HepG2 (cell line): ENCODE measurements around the gene SRP68. TPM values are rescaled to one million over a fixed set of nuclear protein-coding genes. Genes with fewer than 3 reads are reported as not detected.

ENCODE experiments used
- CENPT ChIP-seq: sonication (generic); formaldehyde crosslinking; IDR thresholded peaks from 2 replicates; pipeline ENCODE4 v1.8.0; 2022; ENCODE audit warnings: low read depth, mild to moderate bottlenecking, moderate library complexity, missing genetic modification reagents
- HDAC6 ChIP-seq: fragments of 200-600 bp; sonication (generic); IDR thresholded peaks from 2 replicates; pipeline ENCODE4 v1.7.0; 2017; ENCODE audit warnings: mild to moderate bottlenecking, antibody characterized with exemption, low read length, low read depth
- HIVEP1 ChIP-seq: sonication (generic); formaldehyde crosslinking; IDR thresholded peaks from 2 replicates; pipeline ENCODE4 v1.4.0; 2020; ENCODE audit warnings: mild to moderate bottlenecking, missing genetic modification reagents
- HNRNPL ChIP-seq: fragments of 200-400 bp; formaldehyde crosslinking; IDR thresholded peaks from 2 replicates; pipeline ENCODE4 v1.6.1; 2017; ENCODE audit warnings: mild to moderate bottlenecking, low read depth, low read length
- HOXA3 ChIP-seq: sonication (generic); formaldehyde crosslinking; IDR thresholded peaks from 2 replicates; pipeline ENCODE4 v1.5.0; 2020; ENCODE audit warnings: missing genetic modification reagents
- KDM2A ChIP-seq: sonication (generic); formaldehyde crosslinking; IDR thresholded peaks from 2 replicates; pipeline ENCODE4 v1.4.0; 2020; ENCODE audit warnings: low read depth, missing genetic modification reagents, borderline replicate concordance
- KLF9 ChIP-seq: IDR thresholded peaks from 2 replicates; pipeline ENCODE4 v1.6.1; 2016; ENCODE audit warnings: low read depth
- NCOA2 ChIP-seq: sonication (generic); formaldehyde crosslinking; IDR thresholded peaks from 2 replicates; pipeline ENCODE4 v1.8.0; 2022; ENCODE audit warnings: inconsistent platforms
- PAX8 ChIP-seq: sonication (generic); formaldehyde crosslinking; IDR thresholded peaks from 2 replicates; pipeline ENCODE4 v1.8.0; 2022; ENCODE audit warnings: mild to moderate bottlenecking, missing genetic modification reagents, borderline replicate concordance
- PRPF4 ChIP-seq: fragments of 200-400 bp; formaldehyde crosslinking; IDR thresholded peaks from 2 replicates; pipeline ENCODE4 v1.6.1; 2016; ENCODE audit warnings: low read length, low read depth; ENCODE audit not compliant: poor library complexity, severe bottlenecking
- RFX1 ChIP-seq: fragments of 450-650 bp; IDR thresholded peaks from 2 replicates; pipeline ENCODE4 v1.6.1; 2017
- SMARCE1 ChIP-seq: fragments of 450-650 bp; IDR thresholded peaks from 2 replicates; pipeline ENCODE4 v1.6.1; 2017; ENCODE audit warnings: borderline replicate concordance
- SRY ChIP-seq: sonication (generic); formaldehyde crosslinking; IDR thresholded peaks from 2 replicates; pipeline ENCODE4 v1.8.0; 2022; ENCODE audit warnings: mild to moderate bottlenecking, missing genetic modification reagents
- TBX2 ChIP-seq: sonication (generic); formaldehyde crosslinking; IDR thresholded peaks from 2 replicates; pipeline ENCODE4 v1.5.0; 2020; ENCODE audit warnings: missing genetic modification reagents, mild to moderate bottlenecking, borderline replicate concordance
- U2AF1 ChIP-seq: fragments of 200-400 bp; formaldehyde crosslinking; optimal IDR thresholded peaks from 2 replicates; pipeline ENCODE3; 2017; ENCODE audit warnings: mild to moderate bottlenecking, low read depth, low read length
- ZNF207 ChIP-seq: fragments of 450-650 bp; IDR thresholded peaks from 2 replicates; pipeline ENCODE4 v1.6.1; 2016; ENCODE audit warnings: antibody characterized with exemption, borderline replicate concordance
- ZNF550 ChIP-seq: sonication (generic); formaldehyde crosslinking; IDR thresholded peaks from 2 replicates; pipeline ENCODE4 v1.4.0; 2020; ENCODE audit warnings: mild to moderate bottlenecking, missing genetic modification reagents, borderline replicate concordance
- ZNF562 ChIP-seq: sonication (generic); formaldehyde crosslinking; IDR thresholded peaks from 2 replicates; pipeline ENCODE4 v1.8.0; 2022; ENCODE audit warnings: missing genetic modification reagents, borderline replicate concordance
- ZNF607 ChIP-seq: sonication (generic); formaldehyde crosslinking; IDR thresholded peaks from 2 replicates; pipeline ENCODE4 v1.5.1; 2020; ENCODE audit warnings: missing genetic modification reagents, mild to moderate bottlenecking, borderline replicate concordance
- ZNF619 ChIP-seq: sonication (generic); formaldehyde crosslinking; IDR thresholded peaks from 2 replicates; pipeline ENCODE4 v1.4.0; 2020; ENCODE audit warnings: mild to moderate bottlenecking, missing genetic modification reagents
- ZNF780A ChIP-seq: sonication (generic); formaldehyde crosslinking; IDR thresholded peaks from 2 replicates; pipeline ENCODE4 v1.8.0; 2022; ENCODE audit warnings: mild to moderate bottlenecking, missing genetic modification reagents, moderate library complexity
- ZNF841 ChIP-seq: sonication (generic); formaldehyde crosslinking; IDR thresholded peaks from 2 replicates; pipeline ENCODE4 v1.8.1; 2023; ENCODE audit warnings: missing genetic modification reagents, borderline replicate concordance
- polyA plus RNA-seq, 8 experiments: library from polyadenylated mRNA; depleted of rRNA in 3 of 8; stranded (reverse) in 7 of 8; unstranded in 1 of 8; fragments of >200 nt; fragmentation: Illumina TruSeq in 4 of 8; extraction: Trizol in 4 of 8; gene quantifications; 2 replicates each; pipeline versions ENCODE4 v1.2.1 to v1.2.3, GENCODE V29; 2011 to 2016; ENCODE audit warnings: low read depth in 4 of 8, missing spikeins in 1 of 8, mixed read lengths in 1 of 8; ENCODE audit not compliant: insufficient read depth in 1 of 8
- total RNA-seq, 5 experiments: library from RNA; depleted of rRNA; stranded (reverse); fragments of >200 nt; fragmentation: Illumina TruSeq; extraction: Trizol; gene quantifications; 2 replicates each; pipeline ENCODE4 v1.2.3, GENCODE V29; 2016; ENCODE audit warnings: low read depth in 1 of 5
- TF ChIP-seq, protein P1 (sequence below): sonication (generic); formaldehyde crosslinking; IDR thresholded peaks from 2 replicates; pipeline ENCODE4 v1.4.0; 2020; ENCODE audit warnings: missing genetic modification reagents
- TF ChIP-seq, protein P2 (sequence below): sonication (generic); formaldehyde crosslinking; IDR thresholded peaks from 2 replicates; pipeline ENCODE4 v1.5.1; 2020; ENCODE audit warnings: missing genetic modification reagents, mild to moderate bottlenecking, borderline replicate concordance
- TF ChIP-seq, protein P3 (sequence below): sonication (generic); formaldehyde crosslinking; IDR thresholded peaks from 2 replicates; pipeline ENCODE4 v1.5.0; 2020; ENCODE audit warnings: mild to moderate bottlenecking, low read depth, missing genetic modification reagents, borderline replicate concordance
- TF ChIP-seq, protein P4 (sequence below): sonication (generic); formaldehyde crosslinking; IDR thresholded peaks from 2 replicates; pipeline ENCODE4 v1.8.0; 2022; ENCODE audit warnings: mild to moderate bottlenecking, missing genetic modification reagents, borderline replicate concordance

The SRP68 gene
- total and polyA plus RNA-seq, 2 of the 13 experiments (the other 11 are each of a cell fraction or from before 2014, with no cell fraction given) = 39.8 to 74.3 TPM

DNA sequence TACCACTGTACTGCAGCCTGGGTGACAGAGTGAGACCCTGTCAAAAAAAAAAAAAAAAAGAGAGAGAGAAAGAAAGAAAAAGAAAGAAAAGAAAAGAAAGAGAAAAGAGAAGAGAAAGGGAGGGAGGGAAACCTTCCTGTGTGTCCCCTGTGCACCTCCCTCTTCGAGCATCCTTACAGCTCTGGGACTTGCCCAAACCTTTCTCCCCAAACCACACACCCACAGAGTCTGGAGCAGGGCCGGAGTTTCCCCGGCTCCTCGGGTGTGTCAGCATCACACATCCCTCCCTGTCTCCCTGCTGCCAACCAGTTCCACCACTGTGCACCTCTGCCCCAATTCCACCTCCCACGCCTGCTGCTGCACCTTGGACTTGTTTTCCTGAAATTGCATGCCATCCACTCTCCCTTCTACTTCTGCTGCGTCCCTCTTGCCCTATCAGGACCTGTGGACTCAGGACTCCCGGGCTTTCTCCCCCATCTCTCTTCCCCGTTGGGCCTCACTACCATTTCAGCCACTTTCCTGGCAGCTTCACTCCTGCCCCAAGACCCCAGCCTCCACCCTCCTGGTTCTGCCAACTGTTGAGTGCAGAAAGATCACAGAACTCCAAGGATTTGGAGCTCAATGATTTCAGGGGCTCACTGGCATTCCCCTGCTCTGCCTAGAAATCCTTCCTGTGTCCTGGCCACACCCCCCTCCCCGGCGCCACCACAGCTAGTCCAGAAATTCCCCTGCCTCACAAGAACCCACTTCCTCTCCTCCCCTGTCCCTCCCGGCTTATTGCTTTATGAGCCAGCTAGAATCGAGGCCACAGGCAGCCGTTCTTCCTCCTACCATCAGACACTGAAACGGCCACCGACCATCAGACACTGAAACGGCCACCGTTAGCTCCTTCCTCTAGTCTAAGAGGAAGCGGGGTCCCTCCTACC lies 75.4 kb downstream of the SRP68 start (continued):
- no peak for TF ChIP-seq SMARCE1
- TF ChIP-seq ZNF619 (CRISPR knock-in tag) = no peak
- TF ChIP-seq PRPF4 = no peak
- peak; percentile 73; the same call in 1 of the 2 replicates for TF ChIP-seq ZNF607
- peak; percentile 88 for TF ChIP-seq HNRNPL
- peak; percentile 87 for TF ChIP-seq HOXA3 (CRISPR knock-in tag)
- no peak for TF ChIP-seq ZNF550 (CRISPR knock-in tag)
- no peak for TF ChIP-seq ZNF207
- no peak for TF ChIP-seq RFX1
- TF ChIP-seq, protein P1, sequence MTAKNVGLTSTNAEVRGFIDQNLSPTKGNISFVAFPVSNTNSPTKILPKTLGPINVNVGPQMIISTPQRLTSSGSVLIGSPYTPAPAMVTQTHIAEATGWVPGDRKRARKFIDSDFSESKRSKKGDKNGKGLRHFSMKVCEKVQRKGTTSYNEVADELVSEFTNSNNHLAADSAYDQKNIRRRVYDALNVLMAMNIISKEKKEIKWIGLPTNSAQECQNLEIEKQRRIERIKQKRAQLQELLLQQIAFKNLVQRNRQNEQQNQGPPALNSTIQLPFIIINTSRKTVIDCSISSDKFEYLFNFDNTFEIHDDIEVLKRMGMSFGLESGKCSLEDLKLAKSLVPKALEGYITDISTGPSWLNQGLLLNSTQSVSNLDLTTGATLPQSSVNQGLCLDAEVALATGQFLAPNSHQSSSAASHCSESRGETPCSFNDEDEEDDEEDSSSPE (CRISPR knock-in tag) = peak; percentile 48; the same call in 1 of the 2 replicates
- peak; percentile 72; the same call in 1 of the 2 replicates for TF ChIP-seq HIVEP1 (CRISPR knock-in tag)
- TF ChIP-seq KLF9 (CRISPR knock-in tag) = peak; percentile 43
- TF ChIP-seq, protein P2, sequence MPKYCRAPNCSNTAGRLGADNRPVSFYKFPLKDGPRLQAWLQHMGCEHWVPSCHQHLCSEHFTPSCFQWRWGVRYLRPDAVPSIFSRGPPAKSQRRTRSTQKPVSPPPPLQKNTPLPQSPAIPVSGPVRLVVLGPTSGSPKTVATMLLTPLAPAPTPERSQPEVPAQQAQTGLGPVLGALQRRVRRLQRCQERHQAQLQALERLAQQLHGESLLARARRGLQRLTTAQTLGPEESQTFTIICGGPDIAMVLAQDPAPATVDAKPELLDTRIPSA (CRISPR knock-in tag) = no peak
- no peak for TF ChIP-seq CENPT
- TF ChIP-seq, protein P3, sequence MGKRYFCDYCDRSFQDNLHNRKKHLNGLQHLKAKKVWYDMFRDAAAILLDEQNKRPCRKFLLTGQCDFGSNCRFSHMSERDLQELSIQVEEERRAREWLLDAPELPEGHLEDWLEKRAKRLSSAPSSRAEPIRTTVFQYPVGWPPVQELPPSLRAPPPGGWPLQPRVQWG (CRISPR knock-in tag) = no peak
- peak; percentile 74 for TF ChIP-seq NCOA2 (CRISPR knock-in tag)
- TF ChIP-seq U2AF1 = no peak
- 0 out of 2 replicates have a peak, but pooled peaks have one; percentile 44 for TF ChIP-seq PAX8 (CRISPR knock-in tag)
- TF ChIP-seq ZNF562 (CRISPR knock-in tag) = no peak
- 0 out of 2 replicates have a peak, but pooled peaks have one; percentile 66 for TF ChIP-seq TBX2
- TF ChIP-seq ZNF780A (CRISPR knock-in tag) = no peak
- peak; percentile 66; the same call in 1 of the 2 replicates for TF ChIP-seq KDM2A (CRISPR knock-in tag)
- no peak for TF ChIP-seq ZNF841
- TF ChIP-seq SRY (CRISPR knock-in tag) = no peak
- TF ChIP-seq, protein P4, sequence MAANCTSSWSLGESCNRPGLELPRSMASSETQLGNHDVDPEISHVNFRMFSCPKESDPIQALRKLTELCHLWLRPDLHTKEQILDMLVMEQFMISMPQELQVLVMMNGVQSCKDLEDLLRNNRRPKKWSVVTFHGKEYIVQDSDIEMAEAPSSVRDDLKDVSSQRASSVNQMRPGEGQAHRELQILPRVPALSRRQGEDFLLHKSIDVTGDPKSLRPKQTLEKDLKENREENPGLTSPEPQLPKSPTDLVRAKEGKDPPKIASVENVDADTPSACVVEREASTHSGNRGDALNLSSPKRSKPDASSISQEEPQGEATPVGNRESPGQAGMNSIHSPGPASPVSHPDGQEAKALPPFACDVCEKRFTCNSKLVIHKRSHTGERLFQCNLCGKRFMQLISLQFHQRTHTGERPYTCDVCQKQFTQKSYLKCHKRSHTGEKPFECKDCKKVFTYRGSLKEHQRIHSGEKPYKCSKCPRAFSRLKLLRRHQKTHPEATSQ (CRISPR knock-in tag) = no peak
- TF ChIP-seq HDAC6 = no peak
